PC-3 (cell line): ENCODE measurements around the gene RCAN1. TPM values are rescaled to one million over a fixed set of nuclear protein-coding genes. Genes with fewer than 3 reads are reported as not detected.
"Not testable (repeated sequence)": the region's sequence is repeated elsewhere in the genome, so short reads cannot be mapped to it uniquely, and the experiment has no call there.

ENCODE experiments used
- ATAC-seq: fragments of 200-7000 bp; cut with Tn5 transposase; 2 replicates; pipeline ENCODE4 v1.9.1; 2020; ENCODE audit warnings: mild to moderate bottlenecking, moderate library complexity
- BruUV-seq: library from RNA; stranded (reverse); fragments of 400-500 nt; replicated peaks from 2 replicates; lab custom pipeline; 2021; lab: Mats Ljungman, UMichigan
- CTCF ChIA-PET: fragments of 300-600 bp; sonication (Branson Sonifier 250); formaldehyde crosslinking; loops from one replicate; lab custom pipeline; 2022; ENCODE audit warnings: antibody characterized with exemption; lab: Charles Lee
- POLR2A ChIA-PET: fragments of 300-600 bp; sonication (Branson Sonifier 250); formaldehyde crosslinking; loops from one replicate; lab custom pipeline; 2022; ENCODE audit warnings: antibody characterized with exemption; ENCODE audit not compliant: unreplicated experiment; lab: Charles Lee
- DNase-seq: peaks from one replicate; pipeline ENCODE4 v3.0.0-alpha.2; 2015
- H2AFZ ChIP-seq: fragments of 300-600 bp; sonication (generic); 2 replicates; pipeline ENCODE4 v1.6.0; 2016; ENCODE audit warnings: antibody characterized with exemption, low read length
- H3F3A ChIP-seq: fragments of 300-600 bp; sonication (generic); one replicate; pipeline ENCODE4 v1.6.0; 2017; ENCODE audit warnings: antibody characterized with exemption, low read length, control low read depth, mild to moderate bottlenecking; ENCODE audit not compliant: unreplicated experiment
- H3K27ac ChIP-seq: fragments of 300-600 bp; sonication (generic); 2 replicates; pipeline ENCODE4 v1.5.1; 2016; ENCODE audit warnings: mild to moderate bottlenecking, low read length
- H3K27me3 ChIP-seq: fragments of 300-600 bp; sonication (generic); 2 replicates; pipeline ENCODE4 v1.6.1; 2016; ENCODE audit warnings: low read length, mixed read lengths
- H3K36me3 ChIP-seq: fragments of 300-600 bp; sonication (generic); 2 replicates; pipeline ENCODE4 v1.6.1; 2016; ENCODE audit warnings: low read depth, mixed run types, low read length, mixed read lengths
- H3K4me1 ChIP-seq: fragments of 300-600 bp; sonication (generic); 2 replicates; pipeline ENCODE4 v1.5.1; 2016; ENCODE audit warnings: low read length; ENCODE audit not compliant: insufficient read depth
- H3K4me2 ChIP-seq: fragments of 300-600 bp; sonication (generic); 2 replicates; pipeline ENCODE4 v1.6.0; 2016; ENCODE audit warnings: low read length
- H3K4me3 ChIP-seq: fragments of 300-600 bp; sonication (generic); 2 replicates; pipeline ENCODE4 v1.5.1; 2016; ENCODE audit warnings: mild to moderate bottlenecking, low read length, mixed read lengths
- H3K79me2 ChIP-seq: fragments of 300-600 bp; sonication (generic); 2 replicates; pipeline ENCODE4 v1.6.1; 2017; ENCODE audit warnings: low read length, mixed read lengths
- H3K9ac ChIP-seq: fragments of 300-600 bp; sonication (generic); 2 replicates; pipeline ENCODE4 v1.6.0; 2016; ENCODE audit warnings: mild to moderate bottlenecking, low read length
- H3K9me2 ChIP-seq: fragments of 300-600 bp; sonication (generic); replicated peaks from 2 replicates; pipeline ENCODE4 v1.6.1; 2016; ENCODE audit warnings: mixed run types, low read length, mixed read lengths
- H3K9me3 ChIP-seq: fragments of 300-600 bp; sonication (generic); 2 replicates; pipeline ENCODE4 v1.6.1; 2016; ENCODE audit warnings: low read length, mixed read lengths
- H4K20me1 ChIP-seq: fragments of 300-600 bp; sonication (generic); 2 replicates; pipeline ENCODE4 v1.6.1; 2016; ENCODE audit warnings: low read length, mixed read lengths
- EZH2 ChIP-seq: fragments of 300-600 bp; sonication (generic); IDR thresholded peaks from one replicate; pipeline ENCODE4 v1.6.1; 2017; ENCODE audit warnings: antibody characterized with exemption, mild to moderate bottlenecking, low read length; ENCODE audit not compliant: unreplicated experiment
- EZH2phosphoT487 ChIP-seq: fragments of 300-600 bp; sonication (generic); IDR thresholded peaks from 2 replicates; pipeline ENCODE4 v1.6.1; 2018; ENCODE audit warnings: mild to moderate bottlenecking, antibody characterized with exemption, low read length, borderline replicate concordance
- intact Hi-C: fragments of 100-400 bp; cut with micrococcal nuclease; formaldehyde crosslinking; loops from 2 replicates; pipeline ENCODE4 v1.9.0; 2023
- total RNA-seq: library from RNA; depleted of rRNA; stranded (reverse); fragments of >200 nt; gene quantifications from 2 replicates; pipeline ENCODE4 v1.2.3, GENCODE V29; 2014
- TF ChIP-seq, protein P1 (sequence below): fragments of 300-600 bp; sonication (generic); conservative IDR thresholded peaks from 2 replicates; pipeline ENCODE4 v1.5.1; 2017; ENCODE audit warnings: antibody characterized with exemption, low read depth, mild to moderate bottlenecking, low read length

RCAN1 gene
- total RNA-seq, 1 experiment from 2014 or later, result 26.2 TPM

DNA sequence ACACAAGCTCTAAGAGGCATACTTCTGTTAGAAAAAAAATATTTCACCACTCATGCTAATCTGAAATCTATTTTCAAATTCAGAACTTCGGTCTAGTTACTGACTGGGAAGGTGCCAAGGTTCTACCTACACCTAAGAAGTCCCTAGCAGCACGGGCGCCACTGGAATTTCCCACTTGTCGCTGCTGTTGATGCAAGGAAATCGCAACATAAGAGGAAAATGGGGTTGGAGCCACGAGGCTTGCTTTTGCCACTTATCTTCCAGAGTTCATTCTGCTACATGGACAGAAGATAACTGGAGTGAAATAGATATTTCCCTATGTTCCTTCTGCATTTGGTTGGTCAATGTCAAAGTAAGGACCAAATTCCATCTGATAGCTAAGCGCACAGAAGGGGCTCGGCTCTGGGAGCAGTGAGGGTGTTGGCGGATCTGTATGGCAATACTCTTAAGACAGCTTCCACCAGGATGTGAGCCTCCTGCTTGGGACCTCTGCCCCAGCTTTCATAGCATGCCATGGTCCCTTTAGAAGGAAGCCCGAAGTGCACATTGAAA lies 47.2 kb downstream of the RCAN1 start:
- H3K27ac ChIP-seq, result no peak overlapping the region
- no peak for DNase-seq
- H3K27me3 ChIP-seq, result no peaks in the 10 kb centered on the region
- H3K79me2 ChIP-seq, result no peaks in the 10 kb centered on the region
- no peaks in the 10 kb centered on the region for H3F3A ChIP-seq
- ATAC-seq, result no peak
- no peaks in the 10 kb centered on the region for H3K9me3 ChIP-seq
- TF ChIP-seq EZH2 (no peak), EZH2phosphoT487 (no peak)
- TF ChIP-seq, protein P1, sequence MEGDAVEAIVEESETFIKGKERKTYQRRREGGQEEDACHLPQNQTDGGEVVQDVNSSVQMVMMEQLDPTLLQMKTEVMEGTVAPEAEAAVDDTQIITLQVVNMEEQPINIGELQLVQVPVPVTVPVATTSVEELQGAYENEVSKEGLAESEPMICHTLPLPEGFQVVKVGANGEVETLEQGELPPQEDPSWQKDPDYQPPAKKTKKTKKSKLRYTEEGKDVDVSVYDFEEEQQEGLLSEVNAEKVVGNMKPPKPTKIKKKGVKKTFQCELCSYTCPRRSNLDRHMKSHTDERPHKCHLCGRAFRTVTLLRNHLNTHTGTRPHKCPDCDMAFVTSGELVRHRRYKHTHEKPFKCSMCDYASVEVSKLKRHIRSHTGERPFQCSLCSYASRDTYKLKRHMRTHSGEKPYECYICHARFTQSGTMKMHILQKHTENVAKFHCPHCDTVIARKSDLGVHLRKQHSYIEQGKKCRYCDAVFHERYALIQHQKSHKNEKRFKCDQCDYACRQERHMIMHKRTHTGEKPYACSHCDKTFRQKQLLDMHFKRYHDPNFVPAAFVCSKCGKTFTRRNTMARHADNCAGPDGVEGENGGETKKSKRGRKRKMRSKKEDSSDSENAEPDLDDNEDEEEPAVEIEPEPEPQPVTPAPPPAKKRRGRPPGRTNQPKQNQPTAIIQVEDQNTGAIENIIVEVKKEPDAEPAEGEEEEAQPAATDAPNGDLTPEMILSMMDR, result no peak
- ChIA-PET POLR2A (no interaction called here), CTCF (no interaction called here)
- no peaks in the 10 kb centered on the region for H3K4me1 ChIP-seq
- no peak overlapping the region for H3K9ac ChIP-seq
- H3K4me3 ChIP-seq, result no peak overlapping the region
- no peaks in the 10 kb centered on the region for H3K36me3 ChIP-seq
- BruUV-seq, result no TSS peak
- no peak overlapping the region for H2AFZ ChIP-seq
- H4K20me1 ChIP-seq, result no peaks in the 10 kb centered on the region
- intact Hi-C loops, result no loop called here
- H3K9me2 ChIP-seq, result no peaks in the 10 kb centered on the region
- no peak overlapping the region for H3K4me2 ChIP-seq

DNA sequence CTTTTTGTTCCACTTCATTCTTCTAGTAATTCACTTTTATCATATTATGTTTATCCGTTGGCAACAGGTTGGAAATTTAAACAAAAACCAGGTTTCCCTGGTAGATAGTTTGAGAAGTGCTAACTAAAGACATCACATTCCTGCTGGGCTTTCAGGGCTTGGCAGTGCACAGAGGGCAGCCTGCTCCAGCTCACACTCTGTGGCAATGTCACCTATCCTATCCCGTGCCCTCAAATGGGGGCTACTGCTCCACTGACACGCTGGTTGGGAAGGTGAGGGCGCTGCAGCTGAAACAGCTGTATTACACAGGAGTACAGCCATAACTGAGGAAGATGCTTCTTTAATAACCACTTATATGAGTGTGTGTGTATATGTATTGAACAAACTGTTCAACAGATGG lies 49.7 kb downstream of the RCAN1 start:
- no peaks in the 10 kb centered on the region for H3K36me3 ChIP-seq
- ChIA-PET CTCF (no interaction called here), POLR2A (no interaction called here)
- no peak for ATAC-seq
- H3K9ac ChIP-seq, result no peak overlapping the region
- no peaks in the 10 kb centered on the region for H3K27me3 ChIP-seq
- H3K9me2 ChIP-seq, result no peaks in the 10 kb centered on the region
- DNase-seq, result no peak
- H2AFZ ChIP-seq, result no peak overlapping the region
- no peak overlapping the region for H3K27ac ChIP-seq
- H3K79me2 ChIP-seq, result no peaks in the 10 kb centered on the region
- H3K4me1 ChIP-seq, result no peaks in the 10 kb centered on the region
- H3F3A ChIP-seq, result no peaks in the 10 kb centered on the region
- no TSS peak for BruUV-seq
- TF ChIP-seq, protein P1, result no peak
- TF ChIP-seq EZH2phosphoT487 (no peak), EZH2 (no peak)
- intact Hi-C loops, result no loop called here
- H3K9me3 ChIP-seq, result no peaks in the 10 kb centered on the region
- no peaks in the 10 kb centered on the region for H4K20me1 ChIP-seq
- no peak overlapping the region for H3K4me3 ChIP-seq
- H3K4me2 ChIP-seq, result no peak overlapping the region

DNA sequence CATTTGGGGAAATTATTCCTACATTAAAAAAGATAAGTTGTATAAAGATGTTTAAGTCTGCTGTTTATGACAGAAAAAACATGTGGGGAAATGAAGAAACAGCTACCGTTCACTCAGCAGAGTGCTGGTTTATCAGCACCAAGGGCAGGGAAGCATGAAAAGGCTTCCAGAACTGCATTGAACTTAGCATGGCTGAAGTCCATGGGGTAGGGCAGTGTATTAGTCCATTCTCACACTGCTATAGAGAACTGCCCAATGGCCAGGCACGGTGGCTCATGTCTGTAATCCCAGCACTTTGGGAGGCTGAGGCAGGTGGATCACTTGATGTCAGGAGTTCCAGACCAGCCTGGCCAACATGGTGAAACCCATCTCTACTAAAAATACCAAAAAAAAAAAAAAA lies 51.5 kb downstream of the RCAN1 start:
- H3F3A ChIP-seq, H3K9me2 ChIP-seq, H2AFZ ChIP-seq, H3K36me3 ChIP-seq, H3K4me2 ChIP-seq, H3K27me3 ChIP-seq, ATAC-seq, H4K20me1 ChIP-seq, H3K79me2 ChIP-seq, intact Hi-C loops, H3K9me3 ChIP-seq, H3K4me1 ChIP-seq, H3K4me3 ChIP-seq, POLR2A ChIA-PET, CTCF ChIA-PET, DNase-seq, H3K27ac ChIP-seq, H3K9ac ChIP-seq, BruUV-seq: not testable (repeated sequence)
